ENCODE results near the gene POLR2E. TPM values are rescaled to one million over a fixed set of nuclear protein-coding genes. Genes with fewer than 3 reads are reported as not detected.

The POLR2E gene
- total and polyA plus RNA-seq, 4 donors: 53.1 to 221 (median 156) TPM

GRCh38 chr19:1128106-1128505 lies 32.9 kb upstream of the POLR2E start:
- Histone ChIP-seq H3K9me3 (ENCODE audit: control insufficient read depth, insufficient read depth, low read length) (no peaks in the 10 kb centered on the region), H3K36me3 (ENCODE audit: control insufficient read depth, insufficient read depth, low read length) (peaks cover 67% of the 10 kb centered on the region), H3K27me3 (ENCODE audit: control insufficient read depth, insufficient read depth, low read length) (peaks cover 16% of the 10 kb centered on the region), H3K4me3 (ENCODE audit: low read depth, low read length) (no peak overlapping the region), H3K4me1 (ENCODE audit: control insufficient read depth, insufficient read depth, low read length) (peaks cover 24% of the 10 kb centered on the region), H3K27ac (ENCODE audit: low read depth, low read length) (no peak overlapping the region)
- DNase-seq (ENCODE audit: low read depth in 4 of 6, low spot score in 6 of 6): no peak
- WGBS (ENCODE audit: insufficient coverage): 94% methylated on average over 10 of the region's 17 CpGs

GRCh38 chr19:1126984-1127760 lies 32.0 kb upstream of the POLR2E start:
- H3K4me1 ChIP-seq (ENCODE audit: control insufficient read depth, insufficient read depth, low read length): peaks cover 15% of the 10 kb centered on the region
- 96% methylated on average over 32 of the region's 33 CpGs for WGBS (ENCODE audit: insufficient coverage)
- no peaks in the 10 kb centered on the region for H3K9me3 ChIP-seq (ENCODE audit: control insufficient read depth, insufficient read depth, low read length)
- H3K27me3 ChIP-seq (ENCODE audit: control insufficient read depth, insufficient read depth, low read length): peaks cover 8% of the 10 kb centered on the region
- H3K36me3 ChIP-seq (ENCODE audit: control insufficient read depth, insufficient read depth, low read length): peaks cover 70% of the 10 kb centered on the region
- no peak overlapping the region for H3K4me3 ChIP-seq (ENCODE audit: low read depth, low read length)
- no peak overlapping the region for H3K27ac ChIP-seq (ENCODE audit: low read depth, low read length)
- DNase-seq (ENCODE audit: low read depth in 4 of 6, low spot score in 6 of 6): no peak

- peaks cover 79% of the 10 kb centered on the region for H3K36me3 ChIP-seq (ENCODE audit: control insufficient read depth, insufficient read depth, low read length)
- 95% methylated on average over 22 of the region's 33 CpGs for WGBS (ENCODE audit: insufficient coverage)
- H3K4me1 ChIP-seq (ENCODE audit: control insufficient read depth, insufficient read depth, low read length): peaks cover 2% of the 10 kb centered on the region
- H3K27me3 ChIP-seq (ENCODE audit: control insufficient read depth, insufficient read depth, low read length): no peaks in the 10 kb centered on the region
- no peak overlapping the region for H3K27ac ChIP-seq (ENCODE audit: low read depth, low read length)
- no peaks in the 10 kb centered on the region for H3K9me3 ChIP-seq (ENCODE audit: control insufficient read depth, insufficient read depth, low read length)
- H3K4me3 ChIP-seq (ENCODE audit: low read depth, low read length): no peak overlapping the region
- no peak for DNase-seq (ENCODE audit: low read depth in 4 of 6, low spot score in 6 of 6)
Observed at GRCh38 chr19:1125601-1126467, 30.7 kb upstream of the POLR2E start.

- peaks cover 88% of the 10 kb centered on the region for H3K36me3 ChIP-seq (ENCODE audit: control insufficient read depth, insufficient read depth, low read length)
Observed at GRCh38 chr19:1123885-1124677, 28.9 kb upstream of the POLR2E start.

GRCh38 chr19:1123381-1123780 lies 28.2 kb upstream of the POLR2E start:
- no peaks in the 10 kb centered on the region for H3K27me3 ChIP-seq (ENCODE audit: control insufficient read depth, insufficient read depth, low read length)
- H3K9me3 ChIP-seq (ENCODE audit: control insufficient read depth, insufficient read depth, low read length): no peaks in the 10 kb centered on the region
- DNase-seq (ENCODE audit: low read depth in 4 of 6, low spot score in 6 of 6): no peak
- H3K27ac ChIP-seq (ENCODE audit: low read depth, low read length): no peak overlapping the region
- no peak overlapping the region for H3K4me3 ChIP-seq (ENCODE audit: low read depth, low read length)
- no peaks in the 10 kb centered on the region for H3K4me1 ChIP-seq (ENCODE audit: control insufficient read depth, insufficient read depth, low read length)
- 90% methylated on average over 20 of the region's 20 CpGs for WGBS (ENCODE audit: insufficient coverage)
- peaks cover 95% of the 10 kb centered on the region for H3K36me3 ChIP-seq (ENCODE audit: control insufficient read depth, insufficient read depth, low read length)

More at GRCh38 chr19:1123885-1124677, 28.9 kb upstream of the POLR2E start:
- WGBS (ENCODE audit: insufficient coverage): 90% methylated on average over 18 of the region's 23 CpGs
- Histone ChIP-seq H3K9me3 (ENCODE audit: control insufficient read depth, insufficient read depth, low read length) (no peaks in the 10 kb centered on the region), H3K27ac (ENCODE audit: low read depth, low read length) (no peak overlapping the region), H3K4me1 (ENCODE audit: control insufficient read depth, insufficient read depth, low read length) (no peaks in the 10 kb centered on the region), H3K4me3 (ENCODE audit: low read depth, low read length) (no peak overlapping the region), H3K27me3 (ENCODE audit: control insufficient read depth, insufficient read depth, low read length) (no peaks in the 10 kb centered on the region)
- DNase-seq (ENCODE audit: low read depth in 4 of 6, low spot score in 6 of 6): no peak

- whole genome bisulfite sequencing (ENCODE audit: insufficient coverage): 39% methylated on average over 21 of the region's 21 CpGs
- peaks cover 97% of the 10 kb centered on the region for H3K36me3 ChIP-seq (ENCODE audit: control insufficient read depth, insufficient read depth, low read length)
Observed at GRCh38 chr19:1122972-1123363, 27.8 kb upstream of the POLR2E start.

GRCh38 chr19:1122021-1122971 lies 27.1 kb upstream of the POLR2E start:
- Histone ChIP-seq H3K27ac (ENCODE audit: low read depth, low read length) (no peak overlapping the region), H3K9me3 (ENCODE audit: control insufficient read depth, insufficient read depth, low read length) (no peaks in the 10 kb centered on the region), H3K36me3 (ENCODE audit: control insufficient read depth, insufficient read depth, low read length) (peaks cover 97% of the 10 kb centered on the region), H3K4me1 (ENCODE audit: control insufficient read depth, insufficient read depth, low read length) (no peaks in the 10 kb centered on the region), H3K27me3 (ENCODE audit: control insufficient read depth, insufficient read depth, low read length) (no peaks in the 10 kb centered on the region), H3K4me3 (ENCODE audit: low read depth, low read length) (no peak overlapping the region)
- WGBS (ENCODE audit: insufficient coverage): 95% methylated on average over 53 of the region's 63 CpGs
- no peak for DNase-seq (ENCODE audit: low read depth in 4 of 6, low spot score in 6 of 6)

More at GRCh38 chr19:1122972-1123363, 27.8 kb upstream of the POLR2E start:
- Histone ChIP-seq H3K27me3 (ENCODE audit: control insufficient read depth, insufficient read depth, low read length) (no peaks in the 10 kb centered on the region), H3K27ac (ENCODE audit: low read depth, low read length) (no peak overlapping the region), H3K4me3 (ENCODE audit: low read depth, low read length) (no peak overlapping the region), H3K4me1 (ENCODE audit: control insufficient read depth, insufficient read depth, low read length) (no peaks in the 10 kb centered on the region), H3K9me3 (ENCODE audit: control insufficient read depth, insufficient read depth, low read length) (no peaks in the 10 kb centered on the region)
- no peak for DNase-seq (ENCODE audit: low read depth in 4 of 6, low spot score in 6 of 6)

GRCh38 chr19:1121395-1121794 lies 26.2 kb upstream of the POLR2E start:
- no peak for DNase-seq (ENCODE audit: low read depth in 4 of 6, low spot score in 6 of 6)
- peaks cover 97% of the 10 kb centered on the region for H3K36me3 ChIP-seq (ENCODE audit: control insufficient read depth, insufficient read depth, low read length)
- H3K9me3 ChIP-seq (ENCODE audit: control insufficient read depth, insufficient read depth, low read length): no peaks in the 10 kb centered on the region
- H3K27ac ChIP-seq (ENCODE audit: low read depth, low read length): no peak overlapping the region
- H3K27me3 ChIP-seq (ENCODE audit: control insufficient read depth, insufficient read depth, low read length): no peaks in the 10 kb centered on the region
- H3K4me1 ChIP-seq (ENCODE audit: control insufficient read depth, insufficient read depth, low read length): no peaks in the 10 kb centered on the region
- no peak overlapping the region for H3K4me3 ChIP-seq (ENCODE audit: low read depth, low read length)
- WGBS (ENCODE audit: insufficient coverage): 96% methylated on average over 9 of the region's 10 CpGs

Data from spinal cord (tissue), 10 donors.